Calu3 (cell line): ENCODE measurements around the gene PAGE4. TPM values are rescaled to one million over a fixed set of nuclear protein-coding genes. Genes with fewer than 3 reads are reported as not detected.

Experiments used
- BruUV-seq: library from RNA; stranded (reverse); fragments of 400-500 nt; replicated peaks from 2 replicates; lab custom pipeline; 2021; lab: Mats Ljungman, UMichigan
- CTCF ChIA-PET: fragments of 300-600 bp; sonication (Branson Sonifier 250); formaldehyde crosslinking; loops from one replicate; lab custom pipeline; 2022; ENCODE audit warnings: antibody characterized with exemption; lab: Charles Lee
- DNase-seq: peaks from one replicate; pipeline ENCODE4 v3.0.0; 2022
- H3K27ac Mint-ChIP-seq: one replicate; pipeline ENCODE4 v1.8.0; 2022; ENCODE audit warnings: mixed read lengths; ENCODE audit not compliant: unreplicated experiment
- H3K27me3 Mint-ChIP-seq: one replicate; pipeline ENCODE4 v1.8.0; 2022; ENCODE audit warnings: mixed read lengths; ENCODE audit not compliant: unreplicated experiment
- H3K36me3 Mint-ChIP-seq: one replicate; pipeline ENCODE4 v1.8.0; 2022; ENCODE audit warnings: mild to moderate bottlenecking, moderate library complexity, mixed read lengths; ENCODE audit not compliant: insufficient read depth, unreplicated experiment
- H3K4me1 Mint-ChIP-seq: one replicate; pipeline ENCODE4 v1.8.0; 2022; ENCODE audit warnings: mild to moderate bottlenecking, low read depth, mixed read lengths; ENCODE audit not compliant: unreplicated experiment
- H3K4me3 Mint-ChIP-seq: one replicate; pipeline ENCODE4 v1.8.0; 2022; ENCODE audit warnings: mild to moderate bottlenecking, low read depth, moderate library complexity, mixed read lengths; ENCODE audit not compliant: unreplicated experiment
- H3K9me3 Mint-ChIP-seq: one replicate; pipeline ENCODE4 v1.8.0; 2022; ENCODE audit warnings: low read depth, mixed read lengths; ENCODE audit not compliant: unreplicated experiment
- intact Hi-C: fragments of 100-400 bp; cut with micrococcal nuclease; formaldehyde crosslinking; loops from one replicate; pipeline ENCODE4 v1.10.0; 2022; ENCODE audit not compliant: unreplicated experiment
- total RNA-seq: library from RNA; stranded (reverse); gene quantifications from 2 replicates; pipeline ENCODE4 v1.2.3, GENCODE V29; 2022
- TF ChIP-seq, protein P1 (sequence below): fragments of 200-600 bp; IDR thresholded peaks from one replicate; pipeline ENCODE4 v1.8.0; 2022; ENCODE audit warnings: antibody characterized with exemption; ENCODE audit not compliant: unreplicated experiment

PAGE4 gene
- total RNA-seq, 1 experiment from 2014 or later, result not detected

DNA sequence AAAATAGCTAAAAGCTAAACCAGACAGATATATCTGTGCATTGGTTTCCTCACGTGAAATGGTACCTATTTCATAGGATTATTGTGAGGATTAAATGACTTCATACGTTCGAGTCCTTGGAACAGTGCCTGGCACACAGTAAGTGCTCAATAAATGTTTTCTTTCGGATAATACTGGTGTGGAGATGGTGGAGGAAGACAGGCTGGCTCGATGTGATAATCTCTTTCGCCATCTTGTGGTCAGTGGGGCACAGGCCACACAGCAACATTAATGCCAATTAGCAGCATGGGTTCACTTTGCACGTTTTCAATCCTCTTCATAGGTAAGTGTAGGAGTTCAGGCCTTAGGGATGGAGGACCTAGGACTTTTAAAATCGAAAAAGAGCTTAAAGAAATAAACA lies 9.3 kb downstream of the PAGE4 start:
- no TSS peak for BruUV-seq
- Mint-ChIP-seq H3K9me3 (no peaks in the 10 kb centered on the region), H3K36me3 (no peaks in the 10 kb centered on the region), H3K27me3 (peaks cover 33% of the 10 kb centered on the region), H3K4me1 (no peaks in the 10 kb centered on the region), H3K27ac (no peak overlapping the region), H3K4me3 (no peak overlapping the region)
- intact Hi-C loops, result loop anchor here (5.0 kb wide), 2 partner anchors 76 to 546 kb away; no protein-coding TSS in a partner anchor
- CTCF ChIA-PET, result interaction anchor here (0.5 to 1.5 kb wide), 3 partner anchors 38 to 1207 kb away, joined by 3 read pairs; no protein-coding TSS in a partner anchor
- DNase-seq, result peak; percentile 30
- TF ChIP-seq, protein P1, sequence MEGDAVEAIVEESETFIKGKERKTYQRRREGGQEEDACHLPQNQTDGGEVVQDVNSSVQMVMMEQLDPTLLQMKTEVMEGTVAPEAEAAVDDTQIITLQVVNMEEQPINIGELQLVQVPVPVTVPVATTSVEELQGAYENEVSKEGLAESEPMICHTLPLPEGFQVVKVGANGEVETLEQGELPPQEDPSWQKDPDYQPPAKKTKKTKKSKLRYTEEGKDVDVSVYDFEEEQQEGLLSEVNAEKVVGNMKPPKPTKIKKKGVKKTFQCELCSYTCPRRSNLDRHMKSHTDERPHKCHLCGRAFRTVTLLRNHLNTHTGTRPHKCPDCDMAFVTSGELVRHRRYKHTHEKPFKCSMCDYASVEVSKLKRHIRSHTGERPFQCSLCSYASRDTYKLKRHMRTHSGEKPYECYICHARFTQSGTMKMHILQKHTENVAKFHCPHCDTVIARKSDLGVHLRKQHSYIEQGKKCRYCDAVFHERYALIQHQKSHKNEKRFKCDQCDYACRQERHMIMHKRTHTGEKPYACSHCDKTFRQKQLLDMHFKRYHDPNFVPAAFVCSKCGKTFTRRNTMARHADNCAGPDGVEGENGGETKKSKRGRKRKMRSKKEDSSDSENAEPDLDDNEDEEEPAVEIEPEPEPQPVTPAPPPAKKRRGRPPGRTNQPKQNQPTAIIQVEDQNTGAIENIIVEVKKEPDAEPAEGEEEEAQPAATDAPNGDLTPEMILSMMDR, result peak; percentile 18

DNA sequence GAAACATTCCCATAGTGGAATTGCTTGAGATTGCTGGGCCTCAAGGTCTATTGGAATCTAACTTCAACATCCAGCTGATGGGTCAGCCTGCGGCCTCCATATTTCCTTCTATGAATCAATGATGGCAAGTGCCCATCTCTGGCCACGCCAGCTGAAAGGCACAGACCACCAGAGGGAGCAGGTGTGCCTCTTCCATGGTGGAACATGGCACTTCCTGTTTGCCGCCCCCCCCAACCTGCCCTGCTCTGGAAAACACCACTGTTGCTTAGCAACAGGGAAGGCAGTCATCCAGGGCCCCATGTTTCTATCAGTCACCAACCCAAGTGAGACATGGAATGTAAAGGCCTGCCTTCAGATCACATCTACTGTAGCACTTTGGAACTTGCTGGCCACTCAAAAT lies 11.6 kb downstream of the PAGE4 start:
- H3K36me3 Mint-ChIP-seq, result no peaks in the 10 kb centered on the region
- TF ChIP-seq, protein P1, result no peak
- no peak overlapping the region for H3K4me3 Mint-ChIP-seq
- BruUV-seq, result no TSS peak
- H3K27ac Mint-ChIP-seq, result no peak overlapping the region
- H3K9me3 Mint-ChIP-seq, result no peaks in the 10 kb centered on the region
- intact Hi-C loops, result no loop called here
- peak; percentile 74 for DNase-seq
- H3K27me3 Mint-ChIP-seq, result peaks cover 32% of the 10 kb centered on the region
- CTCF ChIA-PET, result no interaction called here
- H3K4me1 Mint-ChIP-seq, result no peaks in the 10 kb centered on the region

DNA sequence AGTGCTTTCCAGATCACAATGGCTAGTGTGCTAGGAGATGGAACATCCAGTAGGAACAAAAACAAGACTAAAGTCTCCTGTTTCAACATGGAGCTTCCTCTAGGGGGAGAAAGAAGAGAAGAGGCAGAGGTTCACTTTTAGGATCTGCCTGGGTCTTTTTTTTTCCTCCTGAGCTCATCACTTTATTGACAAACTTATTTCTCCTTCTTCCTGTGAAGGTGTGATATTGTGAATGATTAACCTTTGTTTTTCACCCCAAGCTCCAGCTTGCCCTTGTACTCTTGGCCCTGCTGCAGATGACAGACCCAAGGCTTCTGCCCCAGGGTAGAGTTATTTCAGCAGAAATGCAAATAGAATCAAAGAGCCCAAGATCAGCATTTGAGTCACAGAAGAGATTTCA lies 13.5 kb downstream of the PAGE4 start:
- DNase-seq, result no peak
- CTCF ChIA-PET, result no interaction called here
- H3K4me3 Mint-ChIP-seq, result no peak overlapping the region
- TF ChIP-seq, protein P1, result no peak
- no peaks in the 10 kb centered on the region for H3K4me1 Mint-ChIP-seq
- H3K9me3 Mint-ChIP-seq, result no peaks in the 10 kb centered on the region
- no peak overlapping the region for H3K27ac Mint-ChIP-seq
- H3K27me3 Mint-ChIP-seq, result peaks cover 33% of the 10 kb centered on the region
- intact Hi-C loops, result no loop called here
- no TSS peak for BruUV-seq
- H3K36me3 Mint-ChIP-seq, result no peaks in the 10 kb centered on the region

DNA sequence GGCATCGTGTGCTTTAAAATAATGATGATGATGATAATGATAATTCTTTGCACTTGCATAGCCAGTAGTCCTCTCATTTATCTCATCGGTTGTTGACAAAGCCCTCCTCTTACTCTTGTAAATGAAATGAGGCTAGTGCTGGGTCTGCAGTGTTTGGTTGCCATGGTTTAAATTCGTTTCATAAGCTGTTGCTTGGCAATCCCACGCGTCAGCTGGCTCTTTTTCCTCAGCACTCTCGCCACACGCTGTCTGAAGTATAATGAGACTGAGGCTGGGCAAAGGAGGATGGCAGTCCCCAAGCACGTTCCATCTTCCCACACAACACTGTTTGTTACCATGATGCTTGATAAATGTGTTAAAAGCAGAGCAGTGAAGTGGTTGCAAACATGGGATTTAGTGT lies 15.5 kb downstream of the PAGE4 start:
- no peaks in the 10 kb centered on the region for H3K4me1 Mint-ChIP-seq
- H3K4me3 Mint-ChIP-seq, result no peak overlapping the region
- H3K27me3 Mint-ChIP-seq, result peaks cover 43% of the 10 kb centered on the region
- CTCF ChIA-PET, result no interaction called here
- TF ChIP-seq, protein P1, result no peak
- no peaks in the 10 kb centered on the region for H3K36me3 Mint-ChIP-seq
- H3K9me3 Mint-ChIP-seq, result no peaks in the 10 kb centered on the region
- no TSS peak for BruUV-seq
- DNase-seq, result no peak
- no peak overlapping the region for H3K27ac Mint-ChIP-seq
- intact Hi-C loops, result no loop called here
